HUDEP-2 (cell line): ENCODE data around the gene ENPP3.
"Not testable (repeated sequence)": the region's sequence is repeated elsewhere in the genome, so short reads cannot be mapped to it uniquely, and the experiment has no call there.

Experiments
- DNase-seq, 76 experiments: peaks; one replicate each; lab custom pipeline; 2025; ENCODE audit not compliant: unreplicated experiment in 76 of 76; lab: John Stamatoyannopoulos, UW

Gene ENPP3

DNA sequence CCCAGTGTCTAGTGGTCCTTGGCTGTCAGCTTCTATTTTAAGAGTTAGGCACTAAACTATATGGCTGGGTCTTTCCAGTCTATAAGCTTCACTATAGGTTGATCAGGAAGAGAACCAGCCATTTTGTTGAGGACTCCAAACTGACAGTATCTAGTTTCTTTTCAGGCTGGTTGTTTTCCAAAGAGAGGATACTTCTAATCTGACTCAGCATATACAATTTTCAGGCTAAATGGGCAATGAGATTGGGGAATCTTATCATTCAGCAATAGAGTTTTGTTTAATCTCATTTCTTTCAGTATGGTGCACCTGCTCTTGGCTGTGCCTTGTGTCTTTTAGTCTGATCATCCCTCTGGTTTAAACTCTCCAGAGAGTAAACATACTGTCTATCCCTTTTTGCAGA lies 94.1 kb downstream of the ENPP3 start:
- no peak for DNase-seq

DNA sequence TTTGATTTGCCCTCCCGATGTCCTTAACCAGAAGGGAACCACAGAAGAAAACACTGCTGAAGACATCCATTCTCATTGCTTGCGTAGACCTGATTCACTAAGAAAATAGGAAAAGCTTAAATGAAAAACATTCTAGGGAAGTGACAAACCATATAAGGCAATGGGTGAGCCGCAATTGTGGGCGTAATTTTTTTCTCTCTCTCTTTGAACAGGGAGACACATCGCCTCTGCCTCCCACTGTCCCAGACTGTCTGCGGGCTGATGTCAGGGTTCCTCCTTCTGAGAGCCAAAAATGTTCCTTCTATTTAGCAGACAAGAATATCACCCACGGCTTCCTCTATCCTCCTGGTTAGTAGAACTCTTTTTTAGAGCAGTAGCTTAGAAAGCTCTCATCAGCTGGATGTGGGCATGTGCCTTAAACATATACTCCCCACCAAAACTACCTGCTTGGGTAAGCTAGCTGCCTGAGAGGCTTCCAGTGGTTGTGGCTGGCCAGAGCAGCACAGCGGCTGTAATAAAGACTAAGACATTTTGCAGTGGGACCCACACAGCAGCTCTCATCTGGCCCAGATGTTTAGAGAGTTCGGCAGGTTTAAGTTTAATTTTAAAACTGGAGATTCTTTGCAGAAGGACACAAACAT lies 96.4 kb downstream of the ENPP3 start:
- no peak for DNase-seq

DNA sequence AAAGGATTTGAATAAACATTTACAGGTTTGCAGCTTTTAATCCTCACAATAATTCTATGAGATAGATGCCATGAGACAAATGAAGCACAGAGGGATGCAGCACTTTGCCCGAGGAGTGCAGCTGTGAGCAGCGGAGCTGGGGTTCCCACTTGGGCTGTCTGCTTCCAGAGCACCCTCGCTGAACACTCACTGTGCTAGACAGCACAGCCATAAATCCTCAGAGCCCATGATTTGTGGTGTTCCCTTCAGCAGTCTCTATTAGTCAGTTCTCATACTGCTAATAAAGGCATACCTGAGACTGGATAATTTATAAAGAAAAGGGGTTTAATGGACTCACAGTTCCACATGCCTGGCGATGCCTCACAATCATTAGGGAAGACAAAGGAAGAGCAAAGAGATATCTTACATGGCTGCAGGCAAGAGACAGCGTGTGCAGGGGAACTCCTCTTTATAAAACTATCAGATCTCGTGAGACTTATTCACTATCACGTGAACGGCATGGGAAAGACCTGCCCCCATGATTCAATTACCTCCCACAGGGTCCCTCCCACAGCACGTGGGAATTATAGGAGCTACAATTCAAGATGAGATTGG lies 99.0 kb downstream of the ENPP3 start:
- DNase-seq: no peak

DNA sequence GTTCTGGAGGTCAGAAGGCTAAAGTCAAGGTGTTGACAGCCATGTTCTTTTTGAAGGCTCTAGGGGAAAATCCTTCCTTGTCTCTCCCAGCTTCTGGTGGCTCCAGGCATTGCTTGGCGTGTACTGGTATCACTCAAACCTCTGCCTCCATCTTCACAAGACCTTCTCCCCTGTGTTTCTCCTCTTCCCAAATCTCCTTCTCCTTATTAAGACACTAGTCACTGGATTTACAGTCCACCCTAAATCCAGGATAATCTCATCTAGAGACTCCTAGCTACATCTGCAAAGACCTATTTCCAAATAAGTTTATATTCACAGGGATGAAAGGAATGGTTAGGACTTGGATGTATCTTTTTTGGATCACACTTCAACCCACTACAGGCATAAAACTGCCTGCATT lies 99.7 kb downstream of the ENPP3 start:
- DNase-seq: no peak

DNA sequence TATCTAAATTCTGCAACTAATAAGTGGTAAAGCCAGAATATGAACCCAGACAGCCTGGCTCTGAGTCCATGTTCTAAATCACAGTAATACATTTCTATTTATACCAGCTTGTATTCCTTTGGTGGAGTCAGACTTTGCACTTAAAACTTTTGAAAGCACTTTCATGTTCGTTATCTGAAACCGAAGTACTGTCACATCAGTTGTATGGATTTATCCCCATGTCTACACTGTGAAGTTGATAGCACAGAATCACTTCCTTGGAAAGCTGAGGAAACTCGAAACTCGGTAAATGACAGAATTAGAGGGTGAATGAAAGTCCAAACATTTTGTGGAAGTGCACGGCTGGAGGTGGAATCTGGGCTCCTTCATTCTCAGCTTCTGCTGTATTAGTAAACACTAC lies 102.0 kb downstream of the ENPP3 start:
- no peak for DNase-seq

DNA sequence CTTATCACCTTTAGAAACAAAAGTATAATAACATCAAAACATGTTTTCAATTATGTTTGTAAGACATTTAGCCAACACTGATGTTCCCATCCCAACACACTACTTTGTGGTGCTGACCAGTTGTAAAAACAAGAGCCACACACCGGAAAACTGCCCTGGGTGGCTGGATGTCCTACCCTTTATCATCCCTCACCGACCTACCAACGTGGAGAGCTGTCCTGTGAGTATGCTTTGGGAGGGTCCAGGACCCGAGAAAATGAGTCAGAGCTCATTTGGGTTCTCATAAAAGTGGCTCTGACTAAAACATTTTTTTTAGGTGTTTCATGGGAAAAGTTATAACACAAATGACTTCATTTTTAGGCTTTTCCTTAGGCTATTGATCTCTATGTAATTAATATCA lies 103.1 kb downstream of the ENPP3 start:
- DNase-seq: no peak

DNA sequence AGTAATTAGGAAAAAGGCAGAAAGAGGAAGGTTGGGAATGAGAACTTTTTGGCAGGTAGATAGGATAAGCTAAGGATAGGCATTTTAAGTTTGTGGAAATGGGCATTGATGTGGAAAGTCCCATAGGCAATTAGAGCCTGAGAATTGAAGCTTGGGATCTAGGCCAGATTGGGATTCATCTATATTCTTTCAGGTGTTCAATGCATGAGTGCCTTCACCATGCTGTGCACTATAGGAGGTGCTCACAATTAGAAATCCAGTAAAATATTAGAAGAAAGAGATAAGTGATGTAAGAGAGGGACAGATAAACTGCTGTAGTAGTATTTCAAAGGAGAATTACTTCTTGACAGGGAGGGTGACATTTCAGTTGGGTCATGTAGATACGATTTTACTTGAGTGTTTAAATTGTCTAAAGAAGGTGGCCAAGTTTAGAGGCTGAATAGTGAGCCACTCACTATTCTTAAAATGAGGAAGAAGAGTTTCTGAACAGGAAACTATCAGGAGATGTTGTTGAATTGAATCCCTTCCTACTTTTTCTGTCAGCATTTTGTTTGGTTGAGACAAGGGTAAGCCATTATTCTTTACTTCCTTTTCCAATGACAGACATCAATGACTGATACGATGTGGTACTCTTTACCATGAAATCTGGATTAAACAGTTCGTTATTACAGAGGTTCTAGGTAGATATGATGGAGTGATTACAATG lies 104.7 kb downstream of the ENPP3 start:
- DNase-seq: no peak

DNA sequence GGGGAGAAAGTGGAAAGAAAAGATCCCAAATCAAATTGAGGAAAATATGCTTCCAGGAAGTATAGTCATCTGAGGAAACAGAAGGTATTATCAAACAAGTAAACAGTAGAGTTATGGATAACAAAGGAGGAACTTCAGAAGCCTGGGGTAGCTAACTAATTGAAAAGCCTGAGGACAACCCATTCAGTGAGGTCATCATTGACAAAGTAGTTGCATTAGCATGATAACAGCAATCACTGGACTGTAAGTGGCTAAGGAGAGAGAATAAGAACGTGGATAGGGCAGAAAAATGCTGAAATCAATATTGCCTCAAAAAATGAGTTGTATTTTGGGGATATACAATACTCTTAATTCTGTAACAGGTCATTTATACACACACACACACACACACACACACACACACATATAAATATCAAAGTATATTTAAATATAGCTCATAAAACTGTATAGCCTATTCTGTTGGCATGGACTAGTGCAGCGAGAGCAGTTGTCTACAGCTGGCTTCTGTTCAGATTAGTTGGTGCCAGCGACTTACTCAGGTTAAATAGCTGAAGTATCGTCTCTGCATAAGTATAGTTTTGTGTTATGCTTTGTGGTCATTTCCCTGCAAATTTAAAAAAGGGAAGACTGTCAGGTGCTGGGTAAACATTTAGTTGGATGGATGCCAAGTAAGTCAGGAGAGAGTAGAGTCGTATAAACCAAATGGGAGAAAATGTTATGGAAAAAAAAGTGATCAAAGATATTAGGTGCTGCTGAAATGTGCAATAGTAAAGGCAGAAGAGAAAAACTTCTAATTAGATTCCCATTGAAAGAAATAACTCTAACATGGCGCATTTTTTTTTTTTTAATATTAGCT lies 107.6 kb downstream of the ENPP3 start:
- no peak for DNase-seq

DNA sequence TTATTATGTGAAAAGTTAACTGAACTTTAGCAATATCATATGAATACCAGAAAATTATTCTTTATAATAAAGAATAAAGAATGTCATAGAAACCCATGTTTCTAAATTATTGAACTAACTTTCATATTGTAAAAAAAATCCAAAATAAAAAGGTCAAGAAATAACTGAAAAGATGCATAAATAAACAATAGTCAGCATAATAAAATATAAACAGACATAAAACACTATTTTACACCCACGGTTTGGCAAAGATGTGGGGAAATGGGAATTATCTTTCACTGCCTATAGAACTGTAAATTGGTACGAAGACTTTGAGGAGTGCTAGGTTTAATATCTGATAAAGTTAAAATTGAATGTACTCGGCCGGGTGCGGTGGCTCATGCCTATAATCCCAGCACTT lies 108.4 kb downstream of the ENPP3 start:
- no peak for DNase-seq

DNA sequence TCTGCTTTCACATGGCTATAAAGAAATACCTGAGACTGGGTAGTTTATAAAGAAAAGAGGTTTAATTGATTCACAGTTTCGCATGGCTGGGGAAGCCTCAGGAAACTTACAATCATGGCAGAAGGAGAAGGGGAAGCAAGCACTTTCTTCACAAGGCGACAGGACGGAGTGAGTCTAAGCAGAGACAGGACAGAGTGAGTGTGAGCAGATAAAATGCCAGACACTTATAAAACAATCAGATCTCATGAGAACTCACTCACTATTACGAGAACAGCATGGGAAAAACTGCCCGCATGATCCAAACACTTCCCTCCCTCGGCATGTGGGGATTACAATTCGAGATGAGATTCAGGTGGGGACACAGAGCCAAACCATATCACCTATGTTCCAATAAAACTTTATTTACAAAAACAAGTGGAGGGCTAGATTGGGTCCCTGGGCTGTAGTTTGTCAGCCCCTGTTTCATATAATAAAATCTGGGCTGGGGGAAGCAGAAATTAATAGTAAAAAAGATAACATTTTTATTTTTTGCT lies 110.8 kb downstream of the ENPP3 start:
- no peak for DNase-seq

DNA sequence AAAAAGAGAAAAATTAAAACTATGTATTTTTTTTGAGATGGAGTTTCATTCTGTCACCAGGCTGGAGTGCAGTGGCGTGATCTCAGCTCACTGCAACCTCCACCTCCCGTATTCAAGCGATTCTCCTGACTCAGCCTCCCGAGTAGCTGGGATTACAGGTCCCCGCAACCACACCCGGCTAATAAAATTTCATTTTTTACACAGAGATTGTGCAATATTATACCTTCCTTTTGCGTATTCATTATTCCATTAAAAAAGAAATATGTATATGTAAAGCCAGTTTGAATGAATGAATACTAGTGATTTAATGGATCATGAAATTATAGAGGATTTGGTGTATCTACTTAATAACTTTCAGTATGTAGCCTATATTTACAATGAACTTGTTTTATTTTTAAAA lies 111.9 kb downstream of the ENPP3 start:
- no peak for DNase-seq

DNA sequence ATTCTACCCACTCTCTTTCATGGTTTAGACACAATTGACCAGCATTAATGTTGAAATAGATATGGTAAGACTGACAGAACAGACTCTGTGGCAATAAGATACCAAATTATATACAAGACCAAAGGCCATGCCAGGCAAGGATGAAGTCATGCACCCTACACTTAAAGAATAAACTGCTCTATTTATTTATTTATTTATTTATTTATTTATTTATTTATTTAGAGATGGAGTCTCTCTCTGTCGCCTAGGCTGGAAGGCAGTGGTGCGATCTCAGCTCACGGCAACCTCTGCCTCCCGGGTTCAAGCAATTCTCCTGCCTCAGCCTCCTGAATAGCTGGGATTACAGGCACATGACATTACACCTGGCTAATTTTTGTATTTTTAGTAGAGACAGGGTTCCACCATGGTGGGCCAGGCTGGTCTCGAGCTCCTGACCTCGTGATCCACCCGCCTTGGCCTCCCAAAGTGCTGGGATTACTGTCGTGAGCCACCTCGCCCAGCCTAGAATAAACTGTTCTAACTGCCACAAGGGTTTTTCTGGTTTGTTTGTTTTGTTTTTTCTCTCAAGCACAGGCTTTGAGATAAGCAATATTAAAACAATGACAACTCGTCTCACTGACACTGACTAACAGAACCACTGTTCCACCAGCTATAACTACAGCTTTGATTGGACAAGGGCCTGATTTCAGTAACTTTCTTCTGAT lies 114.1 kb downstream of the ENPP3 start:
- not testable (repeated sequence) for DNase-seq

DNA sequence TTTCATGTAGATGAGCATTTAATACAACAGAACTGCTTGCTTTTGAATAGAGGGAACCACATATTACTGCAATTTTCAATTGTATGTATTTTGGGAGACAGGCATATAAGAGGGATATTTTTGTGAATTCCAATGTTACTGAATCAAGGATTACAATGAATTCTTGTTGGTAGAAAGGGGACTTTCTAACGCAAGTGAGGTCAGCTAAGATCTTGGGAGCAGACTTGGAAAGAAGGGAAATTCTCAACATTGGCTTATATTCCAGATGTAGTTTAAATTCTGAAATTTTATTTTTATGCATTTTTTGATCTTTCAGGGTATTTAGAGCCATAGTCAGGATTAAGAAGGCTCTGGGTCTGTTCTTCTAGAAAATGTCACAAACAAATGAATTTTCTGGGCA lies 117.0 kb downstream of the ENPP3 start:
- no peak for DNase-seq

DNA sequence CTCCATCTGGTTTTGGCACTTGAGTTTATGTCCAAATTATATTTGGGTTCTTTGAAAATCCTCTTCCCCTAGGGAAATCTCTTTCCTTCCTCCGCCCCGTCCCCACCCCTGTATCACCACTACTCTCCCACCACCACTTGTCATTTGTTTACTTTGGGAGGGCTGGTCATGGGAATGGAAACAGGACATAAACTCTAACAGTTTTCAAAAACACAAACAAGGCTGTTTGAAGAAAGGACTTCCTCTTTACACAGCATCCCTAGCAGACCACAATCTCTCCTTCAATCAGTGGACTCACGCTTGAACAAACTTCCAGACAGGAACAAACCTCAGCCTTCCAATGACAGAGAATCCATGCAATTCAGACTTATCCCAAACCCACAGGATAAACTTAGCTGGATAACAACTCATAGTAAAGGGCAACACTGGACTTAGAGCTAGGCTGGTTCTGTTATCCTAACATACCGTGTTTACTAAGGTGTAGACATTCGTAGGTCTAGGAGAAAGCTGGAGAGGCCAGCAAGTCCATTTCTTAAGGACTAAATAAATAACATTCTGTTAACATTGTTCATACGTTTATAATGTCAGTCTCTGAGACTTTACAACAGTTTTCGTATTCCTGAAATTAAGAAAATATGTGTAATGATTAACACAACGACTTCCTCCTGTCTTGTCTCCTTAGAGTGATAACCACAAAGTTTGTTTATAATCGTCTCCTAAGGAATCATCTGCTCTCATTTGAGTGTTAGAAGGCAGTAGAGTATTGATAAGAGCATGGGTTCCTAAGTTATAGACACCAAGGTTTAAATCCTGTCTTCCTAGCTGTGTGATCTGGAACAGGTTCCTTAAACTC lies 117.8 kb downstream of the ENPP3 start:
- no peak for DNase-seq

DNA sequence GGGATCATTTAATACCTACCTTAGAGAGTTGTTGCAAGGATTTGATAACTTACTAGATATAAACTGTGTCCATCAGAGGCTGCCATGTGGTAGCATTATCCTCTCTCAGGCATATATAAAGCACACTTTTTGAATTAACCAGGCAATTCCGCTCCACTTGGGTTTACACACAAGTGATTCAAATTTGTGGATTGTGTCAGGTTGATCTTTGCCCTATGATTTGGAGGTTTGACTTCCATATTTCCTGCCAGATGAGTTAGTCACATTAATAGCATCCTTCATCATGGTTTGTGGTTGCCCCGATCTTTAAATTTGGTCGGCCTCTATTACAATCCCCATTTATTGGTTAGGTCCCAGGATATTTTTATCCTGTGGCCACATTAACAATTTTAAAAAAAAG lies 118.5 kb downstream of the ENPP3 start:
- DNase-seq: no peak

DNA sequence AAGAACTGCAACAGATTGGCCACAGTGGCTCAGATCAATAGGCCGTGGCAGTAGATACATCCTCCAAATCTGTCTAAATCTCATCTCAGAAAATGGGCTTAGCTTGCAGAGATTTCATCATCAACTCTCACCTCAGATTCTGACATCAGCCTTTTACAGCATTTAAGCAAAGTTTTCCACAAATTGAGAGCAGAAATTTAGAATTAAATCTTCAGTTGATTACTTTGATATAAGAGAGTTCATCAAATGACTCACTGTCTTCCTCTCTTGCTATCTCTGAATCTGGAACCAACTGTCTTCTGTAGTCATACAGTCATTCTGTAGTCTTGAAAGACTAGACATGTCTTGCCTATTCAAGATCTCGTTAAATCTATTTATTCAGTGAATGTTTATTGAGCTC lies 118.9 kb downstream of the ENPP3 start:
- no peak for DNase-seq

DNA sequence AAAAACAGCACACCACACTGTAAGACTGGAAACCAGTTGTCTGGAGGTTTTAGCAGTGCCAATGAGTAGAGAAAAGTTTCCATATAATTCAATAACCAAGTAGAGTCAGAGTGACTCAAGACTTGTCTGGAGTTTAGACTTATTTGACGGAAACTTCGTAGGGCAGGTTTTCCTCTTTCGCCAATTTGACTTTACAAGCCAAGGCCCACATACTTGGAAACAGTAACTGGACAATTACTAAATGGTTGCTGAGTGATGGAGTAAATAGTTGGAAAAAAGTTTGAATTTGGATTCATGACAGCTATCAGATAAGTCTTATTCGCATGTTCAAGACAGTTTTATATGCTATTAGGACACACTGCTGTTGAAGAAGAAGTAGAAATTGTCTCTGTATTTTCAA lies 121.8 kb downstream of the ENPP3 start:
- DNase-seq: no peak

DNA sequence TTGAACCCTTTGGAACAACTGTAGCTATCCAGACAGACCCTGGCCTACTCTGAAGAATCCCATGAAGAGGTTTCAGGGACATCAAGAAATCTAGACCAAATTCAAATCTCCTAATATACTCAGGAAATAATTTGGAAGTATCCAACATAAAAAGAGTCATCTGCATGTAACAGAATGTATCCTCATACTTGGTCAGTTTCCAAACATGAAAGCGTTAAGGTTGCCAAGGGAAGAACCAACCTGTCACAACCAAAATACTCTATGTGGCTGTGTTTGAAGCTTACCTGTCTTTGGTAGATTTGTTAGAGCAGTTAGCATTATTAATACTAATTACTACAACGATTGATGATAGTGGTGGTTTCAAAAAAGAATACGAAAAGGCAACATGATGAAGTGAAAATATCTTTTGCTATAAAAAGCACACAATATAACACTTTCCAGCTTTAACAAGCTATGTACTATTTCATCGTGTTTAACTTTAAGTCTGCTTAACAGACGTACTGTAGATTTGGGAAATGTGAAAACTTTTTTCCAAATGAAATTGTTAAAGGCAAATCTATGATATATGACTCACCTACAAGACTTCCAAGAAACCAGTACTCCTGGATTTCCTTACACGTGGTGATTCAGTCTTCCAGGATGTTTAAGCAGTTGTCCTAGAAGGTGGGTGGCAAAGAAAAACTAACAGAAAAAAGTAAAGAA lies 124.1 kb downstream of the ENPP3 start:
- no peak for DNase-seq

DNA sequence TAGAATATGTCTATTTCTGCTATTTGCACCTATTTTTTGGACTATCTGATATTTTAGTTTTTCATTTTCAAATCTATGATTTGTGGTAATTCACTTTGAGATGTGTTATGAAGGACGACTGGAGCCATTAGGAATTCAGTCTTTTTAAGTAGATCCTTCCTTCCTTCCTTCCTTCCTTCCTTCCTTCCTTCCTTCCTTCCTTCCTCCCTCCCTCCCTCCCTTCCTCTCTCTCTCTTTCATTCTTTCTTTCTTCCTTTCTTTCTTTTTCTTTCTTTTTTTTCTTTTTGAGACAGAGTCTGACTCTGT lies 124.6 kb downstream of the ENPP3 start:
- DNase-seq: no peak
